HG03060 (cell line): ENCODE results near the gene LRRC4B.

ENCODE experiments used
- ATAC-seq: cut with Tn5 transposase; IDR thresholded peaks from one replicate; pipeline ENCODE4 v1.9.1; 2021; ENCODE audit warnings: low read depth, moderate number of reproducible peaks; ENCODE audit not compliant: unreplicated experiment

Gene LRRC4B

DNA sequence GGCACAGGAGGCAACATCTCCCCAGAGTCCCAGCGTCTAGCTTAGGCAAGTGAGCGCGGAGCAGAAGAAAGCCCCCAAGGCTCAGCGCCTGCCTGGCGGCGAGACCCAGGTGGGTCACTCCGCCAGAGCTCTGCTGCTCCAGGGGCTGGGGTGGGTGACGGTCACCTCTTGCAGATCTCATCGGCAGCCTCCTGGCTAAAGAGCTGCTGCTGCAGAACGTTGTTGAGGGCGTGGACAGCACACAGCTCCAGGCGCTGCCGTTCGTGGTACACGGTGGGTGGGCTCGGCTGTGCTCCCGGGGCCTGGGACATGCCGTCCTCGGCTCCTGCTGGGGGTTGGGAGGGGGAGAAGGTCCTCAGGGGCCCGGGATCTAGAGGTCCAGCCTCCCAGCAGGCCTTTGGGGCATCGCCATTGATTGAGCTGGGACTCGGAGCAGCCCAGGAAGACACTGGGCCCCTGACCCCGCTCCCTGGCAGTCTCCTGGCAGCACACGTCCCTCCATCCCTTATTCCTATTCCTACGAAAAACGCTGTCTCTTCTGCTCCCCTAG lies 58.0 kb downstream of the LRRC4B start:
- ATAC-seq, result no peak

- no peak for ATAC-seq
Observed at GRCh38 chr19:50509366-50509765, 58.9 kb downstream of the LRRC4B start.

DNA sequence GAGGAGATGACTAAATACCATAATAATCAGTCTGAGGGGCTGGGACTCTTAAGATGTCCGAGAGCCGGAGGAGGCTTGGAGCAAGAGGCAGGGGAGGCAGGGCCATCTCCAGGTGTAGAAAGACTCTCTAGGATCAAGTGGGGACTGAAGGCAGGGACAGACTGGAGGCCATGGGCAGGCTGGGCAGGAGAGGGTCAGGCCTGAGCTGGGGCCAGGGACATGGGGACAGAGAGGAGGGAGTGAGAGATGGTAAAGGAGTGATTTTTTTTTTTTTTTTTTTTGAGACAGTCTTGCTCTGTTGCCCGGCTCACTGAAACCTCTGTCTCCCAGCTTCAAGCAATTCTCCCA lies 59.4 kb downstream of the LRRC4B start:
- no peak for ATAC-seq

DNA sequence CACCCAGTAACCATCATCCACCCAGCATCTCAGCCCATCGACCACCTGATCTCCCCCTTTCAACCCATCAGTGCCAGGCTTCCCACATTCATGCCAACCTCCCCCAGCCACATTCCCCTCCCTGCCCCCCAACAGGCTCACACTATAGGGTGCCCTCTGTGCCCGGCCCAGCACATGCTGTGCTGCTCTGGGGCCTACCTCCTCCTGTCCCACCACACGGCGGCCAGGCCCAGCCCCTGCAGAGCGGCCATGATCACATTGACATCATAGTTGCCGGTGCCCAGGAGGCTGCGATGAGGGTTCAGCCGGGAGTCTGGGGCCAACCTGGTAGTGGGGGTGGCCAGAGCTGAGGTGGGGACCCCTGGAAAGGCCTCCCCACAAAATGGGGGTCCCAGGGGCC lies 60.9 kb downstream of the LRRC4B start:
- ATAC-seq, result no peak

GRCh38 chr19:50506700-50507099 lies 61.5 kb downstream of the LRRC4B start:
- ATAC-seq, result no peak

DNA sequence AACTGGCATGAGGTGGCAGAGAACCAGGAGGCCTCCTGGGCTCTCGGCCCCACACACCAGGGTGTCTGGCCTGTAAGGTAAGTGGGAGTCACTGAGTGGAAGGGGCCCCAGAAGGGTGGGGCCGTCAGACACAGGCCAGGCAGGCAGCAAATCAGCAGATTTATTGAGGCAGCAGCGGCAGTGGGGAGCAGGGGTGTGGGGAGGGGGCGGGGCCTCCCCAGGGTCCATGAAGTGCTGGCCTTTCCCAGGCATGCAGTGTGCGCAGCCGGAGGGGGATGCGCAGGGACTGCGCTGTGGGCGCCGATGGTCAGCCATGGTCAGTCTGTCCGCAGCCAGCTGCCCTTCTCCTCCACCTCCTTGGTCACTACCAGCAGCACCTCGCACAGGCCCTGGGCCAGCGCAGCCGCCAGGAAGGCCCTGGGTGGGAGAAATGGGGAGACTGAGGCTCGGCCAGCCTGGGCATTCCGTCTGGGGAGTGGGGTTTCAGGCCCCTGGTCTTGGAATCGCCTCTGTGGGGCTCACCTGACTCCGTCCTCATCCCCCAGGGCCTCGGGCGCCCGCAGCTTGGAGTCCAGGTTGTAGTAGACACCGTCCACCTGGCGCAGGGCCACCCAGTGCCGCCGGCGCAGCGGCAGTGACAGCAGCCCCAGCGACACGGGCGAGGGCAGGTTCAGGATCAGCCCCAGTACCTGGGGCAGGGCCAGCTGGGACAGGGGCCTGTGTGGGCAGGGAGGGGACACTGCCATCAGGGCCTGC lies 62.2 kb downstream of the LRRC4B start:
- ATAC-seq, result no peak

GRCh38 chr19:50501568-50502475 lies 66.4 kb downstream of the LRRC4B start:
- no peak for ATAC-seq

DNA sequence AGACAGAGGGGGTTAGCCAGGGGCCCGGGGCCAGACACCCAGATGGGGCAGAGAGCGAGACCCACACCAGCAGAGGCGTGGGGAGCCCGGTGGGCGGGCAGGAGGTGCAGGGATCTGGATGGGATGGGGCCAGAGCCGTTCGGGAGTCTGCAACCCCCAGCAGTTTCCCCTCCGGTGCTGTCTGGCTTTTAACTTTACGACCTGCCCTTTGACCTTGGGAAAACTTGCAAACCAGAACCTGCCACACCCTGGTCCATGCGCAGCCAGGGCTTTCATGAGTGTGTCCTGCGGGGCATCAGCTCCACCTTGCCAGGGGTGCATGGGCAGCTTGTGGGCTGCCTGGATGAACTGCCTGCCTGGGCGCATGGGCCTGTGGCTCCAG lies 67.1 kb downstream of the LRRC4B start:
- no peak for ATAC-seq

GRCh38 chr19:50500753-50501151 lies 67.5 kb downstream of the LRRC4B start:
- no peak for ATAC-seq

- no peak for ATAC-seq
Observed at GRCh38 chr19:50500060-50500752, 68.0 kb downstream of the LRRC4B start.

GRCh38 chr19:50498219-50499056 lies 69.8 kb downstream of the LRRC4B start:
- no peak for ATAC-seq

GRCh38 chr19:50497022-50497405 lies 71.2 kb downstream of the LRRC4B start:
- no peak for ATAC-seq

DNA sequence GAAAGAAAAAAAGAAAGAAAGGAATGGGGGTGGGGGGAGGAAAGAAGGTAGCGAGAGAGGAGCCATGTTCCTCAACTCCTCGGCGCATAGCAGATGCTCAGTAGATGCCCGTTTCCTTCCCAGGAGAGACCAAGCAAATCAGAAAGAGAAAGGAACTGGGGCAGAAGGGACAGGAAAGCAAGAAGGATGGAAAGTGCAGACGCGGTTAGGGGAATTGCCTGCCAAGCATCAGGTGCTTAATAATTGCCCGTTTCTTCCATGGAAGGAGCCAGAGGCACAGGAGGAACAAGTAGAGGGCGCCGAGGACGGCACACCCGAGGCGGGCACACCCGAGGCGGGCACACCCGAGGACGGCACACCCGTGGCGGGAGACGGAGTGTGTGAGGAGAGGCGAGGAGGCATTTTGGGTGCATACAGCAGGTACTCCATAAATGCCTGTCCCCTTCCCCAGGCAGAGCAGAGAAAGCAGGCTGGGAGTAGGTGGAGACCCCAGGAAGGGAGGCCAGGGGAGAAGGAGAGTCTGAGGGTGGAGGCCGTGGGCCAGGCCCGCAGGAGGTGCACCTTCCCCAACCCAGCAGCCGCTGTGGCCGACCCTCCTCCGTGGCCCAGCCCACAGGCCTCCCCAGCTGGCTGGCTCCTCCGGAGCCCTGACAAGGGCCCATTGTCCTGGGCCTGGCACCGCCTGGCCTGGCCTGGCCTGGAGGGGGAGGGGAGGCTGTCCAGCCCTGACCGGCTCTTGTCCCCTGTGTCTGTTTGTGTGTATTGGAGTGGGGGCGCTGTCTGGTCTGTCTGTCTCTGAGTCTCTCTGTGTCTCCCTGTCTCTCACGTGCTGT lies 71.8 kb downstream of the LRRC4B start:
- no peak for ATAC-seq

DNA sequence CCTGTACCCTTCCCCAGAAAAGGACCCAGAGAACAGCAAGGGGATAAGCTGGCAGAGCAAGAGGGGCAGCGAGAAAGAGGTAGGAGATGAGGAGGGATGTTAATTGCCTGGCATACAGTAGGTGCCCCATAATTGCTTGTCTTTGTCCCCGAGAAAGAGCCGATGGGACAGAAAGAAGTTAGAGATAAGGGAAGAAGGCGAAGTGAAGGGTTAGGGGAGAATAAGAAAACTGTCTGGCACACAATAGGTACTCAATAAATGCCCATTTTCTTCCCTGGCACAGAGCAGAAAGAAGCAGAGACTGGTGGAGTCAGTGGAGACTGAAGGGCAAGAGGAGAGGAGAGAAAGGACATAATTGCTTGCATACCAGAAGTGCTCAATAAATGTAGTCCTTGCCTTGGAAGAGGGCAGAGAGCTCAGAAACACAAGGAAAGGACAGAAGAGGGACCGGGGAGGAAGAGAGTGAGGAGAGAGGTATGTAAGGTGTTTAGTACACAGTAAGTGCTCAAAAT lies 73.2 kb downstream of the LRRC4B start:
- ATAC-seq, result no peak

- ATAC-seq, result no peak
Observed at GRCh38 chr19:50494186-50495019, 73.8 kb downstream of the LRRC4B start.

GRCh38 chr19:50493171-50493570 lies 75.1 kb downstream of the LRRC4B start:
- ATAC-seq, result no peak

GRCh38 chr19:50492303-50493052 lies 75.8 kb downstream of the LRRC4B start:
- ATAC-seq, result no peak
